HG03342 (cell line): Measurements from ENCODE around the gene GPR39.
"Not testable (repeated sequence)": the region's sequence is repeated elsewhere in the genome, so short reads cannot be mapped to it uniquely, and the experiment has no call there.

Source experiments
- ATAC-seq: cut with Tn5 transposase; IDR thresholded peaks from one replicate; pipeline ENCODE4 v1.9.1; 2021; ENCODE audit warnings: mild to moderate bottlenecking, moderate library complexity; ENCODE audit not compliant: unreplicated experiment

Gene GPR39

DNA sequence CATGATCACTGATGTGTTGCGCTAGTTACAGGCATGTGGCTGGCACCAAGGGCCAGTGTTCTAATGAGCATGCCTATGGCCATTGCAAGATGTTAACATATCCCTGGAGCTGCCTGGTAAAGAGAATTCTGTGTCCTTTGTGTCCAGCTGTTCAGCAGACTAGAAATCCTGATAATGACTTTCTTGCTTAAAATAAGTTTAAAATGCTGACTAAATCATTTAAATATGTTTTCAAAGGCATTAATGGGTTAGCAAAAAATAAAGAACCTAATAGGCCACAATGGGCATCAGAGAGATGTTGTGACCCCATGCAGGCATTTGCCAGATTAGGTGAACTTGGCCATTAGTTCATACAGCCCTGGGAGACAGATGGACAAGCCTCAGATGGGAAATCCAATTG, 67.5 kb downstream of the GPR39 start:
- no peak for ATAC-seq

DNA sequence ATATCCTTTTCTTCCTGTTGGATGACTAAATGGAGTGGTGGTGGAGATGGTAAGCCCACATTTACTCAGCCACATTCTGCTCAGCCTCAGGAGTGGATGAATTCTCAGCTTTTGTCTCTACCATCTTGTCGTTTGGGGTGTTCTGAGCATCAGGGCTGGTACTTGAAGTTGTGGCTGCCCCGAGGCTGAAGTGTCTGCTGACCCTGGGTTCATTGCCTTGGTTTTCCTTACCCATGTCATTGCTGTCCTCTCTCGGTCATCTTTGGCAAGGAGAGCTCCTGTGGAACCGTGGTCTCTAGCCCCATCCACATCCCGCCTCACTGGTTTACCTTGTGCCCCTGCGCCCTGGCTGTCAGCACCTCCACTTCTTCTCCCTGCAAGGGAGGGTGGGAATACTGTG, 71.9 kb downstream of the GPR39 start:
- no peak for ATAC-seq

DNA sequence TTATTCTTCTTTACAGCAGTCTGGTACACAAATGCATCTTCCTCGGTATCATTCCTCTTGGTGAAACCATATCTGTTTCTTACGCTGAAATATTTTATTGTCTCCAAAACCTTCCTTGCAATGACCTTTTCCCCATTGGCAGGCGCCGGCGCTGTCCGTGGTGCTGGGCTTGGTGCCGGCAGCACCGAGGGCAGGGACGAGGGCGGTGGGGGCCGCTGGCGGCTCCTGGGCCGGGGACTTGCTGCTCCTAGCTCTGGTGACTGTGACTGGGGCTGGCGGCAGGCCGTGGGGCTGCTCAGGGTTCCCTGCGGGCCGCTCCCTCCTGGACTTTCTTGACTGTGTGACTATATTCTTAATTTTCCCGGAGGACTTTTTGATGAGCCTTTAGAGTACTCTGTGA, 72.5 kb downstream of the GPR39 start:
- no peak for ATAC-seq

DNA sequence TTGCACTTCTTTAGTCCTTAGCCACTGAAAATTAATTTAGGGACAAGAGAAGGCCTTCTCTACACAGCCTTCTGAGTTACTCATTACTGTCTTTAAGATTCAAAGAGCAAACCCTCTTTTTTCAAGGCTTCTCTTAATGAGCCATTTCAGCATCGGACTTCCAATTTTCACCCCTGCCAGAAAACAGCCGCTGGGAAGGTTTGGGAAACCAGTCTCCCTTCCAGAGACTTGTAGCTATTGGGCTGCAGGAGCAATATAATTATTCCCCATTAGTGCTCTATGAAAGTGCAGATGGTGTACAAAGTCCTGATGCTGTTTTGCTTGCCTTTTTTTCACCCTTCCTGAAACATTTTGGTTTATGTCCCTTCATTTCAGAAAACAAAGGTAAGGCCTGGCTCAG, 79.3 kb downstream of the GPR39 start:
- ATAC-seq: no peak

DNA sequence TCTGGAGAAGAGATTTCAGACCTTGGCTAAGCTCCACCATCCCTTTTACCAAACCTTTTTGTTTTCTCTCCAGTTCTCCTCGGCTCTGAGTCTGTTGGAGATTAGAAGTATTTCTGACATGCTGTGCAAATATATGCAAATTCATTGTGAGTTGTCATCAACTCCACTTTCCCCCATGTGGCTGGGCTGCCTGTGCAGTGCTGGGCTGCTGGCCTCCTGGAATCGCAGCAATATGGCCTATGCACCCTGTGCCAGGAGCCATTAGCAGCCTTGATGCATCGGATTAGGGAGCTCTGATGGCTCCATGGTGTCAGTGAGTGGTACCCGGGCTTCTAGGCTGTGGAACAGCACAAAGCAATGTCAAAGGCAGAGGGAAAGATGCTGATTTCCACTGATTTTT, 80.0 kb downstream of the GPR39 start:
- ATAC-seq: no peak

DNA sequence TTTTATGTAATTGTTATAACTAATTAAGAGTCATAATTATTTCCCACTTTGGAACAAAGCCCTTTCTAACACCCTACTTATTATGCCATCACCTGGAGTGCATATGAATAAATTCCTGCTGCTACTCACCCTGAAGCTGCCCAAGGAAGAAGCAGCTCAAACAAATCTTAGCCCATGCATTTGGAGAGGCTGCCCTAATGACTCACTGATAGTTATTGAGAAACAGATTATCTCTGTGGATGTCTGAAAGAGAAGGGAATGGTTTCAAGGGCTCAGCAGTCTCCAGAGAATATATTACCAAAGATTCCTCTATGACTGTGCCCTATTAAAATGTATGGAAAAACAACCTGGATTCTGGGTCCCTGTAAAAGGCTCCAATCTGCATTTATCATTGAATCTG, 81.0 kb downstream of the GPR39 start:
- no peak for ATAC-seq

DNA sequence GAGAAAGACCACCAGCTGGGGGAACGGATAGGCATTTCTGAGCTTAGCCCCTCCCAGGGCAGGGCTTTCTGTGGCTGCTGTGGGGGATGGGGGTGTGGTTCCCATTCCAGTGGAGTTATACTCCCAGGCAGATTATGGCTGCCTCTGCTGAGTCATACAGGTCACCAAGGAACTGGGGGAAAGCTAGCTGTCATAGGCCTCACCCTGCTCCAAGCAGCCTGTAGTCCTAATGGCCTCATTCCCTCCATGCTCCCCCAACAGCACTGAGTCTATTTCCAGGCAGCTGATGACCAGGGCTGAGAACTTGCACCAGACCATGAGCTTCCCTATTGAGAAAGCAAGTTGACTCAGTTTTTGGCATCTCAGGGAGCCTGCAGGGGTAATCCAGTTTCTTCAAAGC, 87.1 kb downstream of the GPR39 start:
- no peak for ATAC-seq

DNA sequence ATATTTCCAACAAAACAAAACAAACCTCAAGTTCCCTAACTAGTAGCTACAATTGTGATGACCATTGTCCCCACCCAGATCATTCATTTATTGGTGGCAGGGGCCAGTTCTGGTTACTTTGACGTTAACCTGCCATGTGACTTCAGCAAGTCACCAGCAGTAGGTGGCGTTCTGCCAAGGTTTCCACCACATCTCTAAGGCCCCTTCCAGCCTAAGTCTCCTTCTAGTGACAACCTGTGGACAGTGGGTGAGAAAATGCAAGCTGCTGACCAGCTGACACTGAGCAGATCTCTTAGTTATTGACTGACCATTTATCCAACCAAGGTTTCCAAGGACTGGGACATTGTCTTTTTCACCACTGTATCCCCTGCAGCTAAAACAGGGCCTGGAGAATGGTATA, 98.4 kb downstream of the GPR39 start:
- ATAC-seq: no peak

DNA sequence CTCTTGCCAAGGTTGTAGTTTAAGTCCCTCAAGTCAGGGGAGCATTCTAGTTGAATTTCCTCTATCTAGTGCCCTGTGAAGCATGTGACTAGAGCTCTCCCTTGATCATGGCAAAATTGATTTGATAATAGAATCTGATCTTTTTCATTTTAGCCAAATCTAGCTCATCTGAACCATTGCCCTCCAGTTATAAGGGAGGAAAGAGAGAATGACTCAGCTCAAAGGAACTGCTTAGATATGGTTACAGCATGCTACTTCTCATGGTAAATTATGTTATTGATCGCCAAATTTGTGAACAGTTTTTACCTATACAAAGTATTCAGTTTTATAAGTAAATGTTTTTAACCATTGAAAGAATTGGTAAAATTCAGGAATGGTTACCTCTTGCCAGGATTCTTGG, 100.8 kb downstream of the GPR39 start:
- ATAC-seq: no peak

DNA sequence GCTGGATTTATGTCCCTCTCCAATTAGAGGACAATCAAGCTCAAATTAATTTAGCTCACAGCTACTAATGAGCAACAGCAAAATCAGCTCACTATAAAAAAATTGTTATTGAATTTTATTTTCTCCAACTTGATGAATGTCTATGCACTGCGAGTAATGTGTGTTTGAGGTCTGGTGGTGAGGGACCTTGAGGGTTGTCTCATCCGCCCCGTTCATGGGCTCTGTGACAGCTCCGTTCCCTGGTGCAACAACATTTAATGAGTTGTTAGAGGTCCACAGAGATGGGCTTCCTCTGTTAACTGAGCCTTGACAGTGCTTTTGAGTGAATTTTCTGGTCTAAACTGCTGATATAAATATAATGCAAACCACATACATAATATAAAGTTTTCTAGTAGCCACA, 101.7 kb downstream of the GPR39 start:
- no peak for ATAC-seq

DNA sequence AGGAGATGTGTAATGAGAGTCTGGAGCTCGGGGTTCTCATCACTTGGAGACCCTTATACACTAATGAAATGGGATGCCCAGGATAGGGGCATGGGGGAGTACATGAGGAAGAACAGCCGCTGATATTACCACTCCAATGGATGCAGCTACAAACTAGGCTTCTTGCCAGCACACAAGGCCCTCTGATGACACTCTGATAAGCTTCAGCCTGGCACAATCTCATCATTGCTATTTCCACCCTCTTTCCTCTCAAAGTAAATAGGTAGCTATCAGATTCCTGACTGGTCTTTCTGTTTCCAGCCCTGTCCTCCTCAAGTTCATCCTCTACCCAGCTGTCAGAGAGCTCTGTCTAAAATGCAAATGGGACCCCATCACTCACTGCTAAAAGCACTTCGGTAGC, 103.0 kb downstream of the GPR39 start:
- ATAC-seq: no peak

DNA sequence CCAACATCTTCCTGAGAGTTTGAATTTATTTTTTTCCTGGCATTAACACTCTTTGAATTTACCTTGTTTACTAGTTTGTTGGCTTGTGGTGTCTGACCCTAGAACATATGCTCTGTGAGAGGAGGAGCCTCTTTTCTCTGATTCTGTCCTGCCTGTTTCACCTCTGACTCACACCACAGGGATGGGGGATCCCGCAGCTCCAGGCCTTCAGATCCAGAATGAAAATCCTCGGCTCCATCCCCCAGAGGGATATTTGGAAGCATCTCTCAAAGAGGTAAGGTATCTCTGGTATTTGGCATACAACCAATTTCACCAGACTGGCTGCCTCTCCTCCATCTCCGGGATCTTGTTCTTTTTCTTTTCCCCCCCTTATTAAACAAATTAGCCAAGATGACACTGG, 104.7 kb downstream of the GPR39 start:
- no peak for ATAC-seq

DNA sequence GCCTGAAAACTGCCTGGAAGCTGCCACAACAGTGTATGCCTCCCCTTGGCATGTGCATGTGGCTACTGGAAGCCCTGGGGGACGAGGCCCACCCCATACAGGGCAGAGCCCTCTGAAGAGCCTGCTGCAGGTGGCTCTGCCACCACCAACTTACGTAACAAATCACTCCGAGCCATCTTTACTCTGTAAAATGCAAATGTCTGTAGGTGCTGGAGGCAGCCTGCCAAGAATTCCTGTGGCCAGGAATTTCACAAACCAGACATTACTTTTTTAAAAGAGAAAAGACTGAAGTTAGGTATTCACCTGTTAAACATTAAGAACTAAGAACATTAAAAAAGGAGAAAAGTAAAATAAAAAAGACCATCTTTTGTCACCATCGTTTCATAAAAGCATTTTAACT, 106.3 kb downstream of the GPR39 start:
- no peak for ATAC-seq

DNA sequence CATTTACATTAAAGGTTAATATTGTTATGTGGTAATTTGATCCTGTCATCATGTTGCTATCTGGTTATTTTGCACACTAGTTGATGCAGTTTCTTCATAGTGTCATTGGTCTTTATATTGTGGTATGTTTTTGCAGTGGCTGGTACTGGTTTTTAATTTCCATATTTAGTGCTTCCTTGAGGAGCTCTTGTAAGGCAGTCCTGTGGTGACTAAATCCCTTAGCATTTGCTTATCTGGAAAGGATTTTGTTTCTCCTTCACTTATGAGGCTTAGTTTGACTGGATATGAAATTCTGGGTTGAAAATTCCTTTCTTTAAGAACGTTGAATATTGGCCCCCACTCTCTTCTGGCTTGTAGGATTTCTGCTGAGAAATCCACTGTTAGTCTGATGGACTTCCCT, 120.5 kb downstream of the GPR39 start:
- not testable (repeated sequence) for ATAC-seq

DNA sequence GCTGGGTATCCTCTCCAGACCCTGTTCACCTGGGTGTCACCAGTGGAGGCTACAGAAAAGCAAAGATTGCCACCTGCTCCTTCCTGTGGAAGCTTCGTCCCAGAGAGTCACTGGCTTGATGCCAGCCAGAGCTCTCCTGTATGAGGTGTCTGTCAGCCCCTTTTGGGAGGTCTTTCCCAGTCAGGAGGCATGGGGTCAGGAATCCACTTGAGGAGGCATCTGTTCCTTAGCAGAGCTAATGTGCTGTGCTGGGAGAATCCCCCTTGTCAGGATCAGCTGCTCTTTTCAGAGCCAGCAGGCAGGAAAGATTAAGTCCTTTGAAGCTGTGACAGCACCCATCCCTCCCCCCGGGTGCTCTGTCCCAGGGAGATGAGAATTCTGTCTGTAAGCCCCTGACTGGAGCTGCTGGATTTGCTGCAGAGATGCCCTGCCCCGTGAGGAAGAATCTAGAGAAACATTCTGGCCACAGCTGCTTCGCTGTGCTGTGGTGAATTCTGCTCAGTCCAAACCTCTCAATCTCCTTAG, 121.8 kb downstream of the GPR39 start:
- no peak for ATAC-seq

DNA sequence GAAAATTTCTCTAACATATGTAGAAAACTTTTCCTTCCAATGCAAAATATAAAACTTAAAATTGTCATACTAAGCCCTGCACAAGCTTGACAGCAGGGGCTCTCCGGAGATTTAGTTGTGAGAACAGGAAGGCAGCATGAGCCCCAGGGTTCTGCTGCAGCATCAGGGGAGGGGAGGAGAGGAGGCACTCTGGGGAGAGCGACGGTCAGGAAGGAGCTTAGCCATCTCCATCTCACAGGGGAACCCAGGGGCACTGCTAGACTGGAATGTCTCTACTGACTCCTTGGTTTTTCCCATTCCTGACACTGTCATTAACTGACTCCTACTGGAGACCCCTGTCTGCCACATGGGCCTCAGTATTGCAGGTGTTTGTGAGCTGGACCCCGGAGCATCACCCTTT, 123.6 kb downstream of the GPR39 start:
- ATAC-seq: no peak

DNA sequence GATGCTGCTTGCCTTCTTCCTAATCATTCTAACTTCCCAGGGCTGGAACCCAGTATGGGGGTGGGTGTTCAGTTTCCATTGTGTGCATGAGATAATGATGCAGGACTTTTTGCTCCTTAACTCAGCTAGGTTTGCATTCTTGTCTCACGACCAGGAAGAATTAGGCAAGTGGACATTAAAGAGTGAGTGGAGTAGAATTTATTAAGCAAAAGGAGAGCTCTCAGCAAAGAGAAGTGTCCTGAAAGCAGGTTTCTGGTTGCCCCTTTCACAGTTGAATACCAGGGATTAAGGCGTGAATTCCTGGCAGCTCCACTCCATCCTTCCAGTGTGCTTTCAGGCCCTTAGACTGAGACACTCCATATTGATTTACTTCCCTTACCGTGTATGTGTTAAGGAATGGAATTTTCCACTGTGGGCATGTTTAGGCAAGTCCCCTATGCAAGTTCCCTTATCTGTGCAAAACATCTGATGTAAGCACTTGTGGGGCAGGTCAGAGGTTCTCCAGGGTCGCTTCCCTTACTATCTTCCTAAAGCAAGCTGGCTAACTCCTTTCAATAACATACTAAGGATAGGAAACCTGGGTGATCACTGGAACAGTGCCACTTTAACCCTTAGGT, 126.5 kb downstream of the GPR39 start:
- no peak for ATAC-seq

DNA sequence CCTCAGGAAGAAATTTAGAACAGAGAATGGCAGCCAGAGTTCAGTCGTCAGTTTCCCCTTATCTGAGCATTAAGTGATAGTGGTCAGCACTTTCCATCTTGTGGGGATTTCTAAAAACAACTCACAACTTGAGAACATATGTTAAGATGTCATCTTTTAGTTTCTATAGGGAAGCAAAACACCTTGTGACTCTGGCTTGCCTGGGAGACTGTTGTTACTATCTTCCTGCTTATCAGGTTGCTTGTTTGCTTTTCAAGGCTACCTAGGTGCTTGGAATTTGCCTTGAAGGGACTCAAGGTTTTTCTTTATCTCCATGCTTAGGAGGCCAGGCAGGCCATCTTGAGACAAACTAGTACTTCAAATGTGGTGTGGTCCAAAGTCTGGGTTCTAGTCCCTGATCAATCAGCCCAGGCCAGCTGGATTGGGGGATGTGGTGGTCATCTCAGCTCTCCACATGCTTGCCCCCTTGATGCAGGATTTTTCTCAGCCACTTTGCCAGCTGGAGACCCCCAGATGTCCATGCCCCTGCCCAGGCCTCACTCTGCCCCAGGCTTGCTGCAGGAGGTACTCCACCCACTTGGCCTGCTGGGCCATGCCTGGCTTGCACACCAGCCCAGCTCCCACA, 127.5 kb downstream of the GPR39 start:
- ATAC-seq: no peak

DNA sequence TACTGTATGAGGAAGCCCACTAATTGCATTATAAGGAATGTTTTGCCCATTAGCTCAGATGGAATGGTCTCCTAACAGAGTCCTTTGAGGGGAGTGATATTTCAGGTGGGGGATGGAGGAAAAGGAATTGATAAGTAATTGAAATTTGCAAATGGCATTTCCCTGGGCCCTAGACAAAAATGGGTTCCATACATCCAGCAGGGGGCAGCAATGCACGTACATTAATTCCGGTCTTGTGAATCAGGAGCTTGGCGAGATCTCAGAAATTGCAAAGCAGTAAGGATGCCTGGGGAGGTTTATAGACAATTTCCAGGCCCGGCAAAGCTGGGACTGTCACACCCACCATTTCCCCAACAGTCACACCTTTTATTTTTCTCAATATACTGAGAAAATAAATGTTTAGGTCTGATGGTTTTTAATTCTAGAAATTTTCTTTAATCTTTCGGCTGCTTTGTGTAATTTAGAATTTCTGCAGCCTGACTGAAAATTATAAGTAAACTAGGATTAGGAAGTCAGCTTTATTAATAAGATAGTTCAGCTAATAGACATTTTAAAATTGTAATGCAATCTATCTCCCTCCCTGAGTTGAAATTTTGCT, 130.6 kb downstream of the GPR39 start:
- ATAC-seq: no peak

DNA sequence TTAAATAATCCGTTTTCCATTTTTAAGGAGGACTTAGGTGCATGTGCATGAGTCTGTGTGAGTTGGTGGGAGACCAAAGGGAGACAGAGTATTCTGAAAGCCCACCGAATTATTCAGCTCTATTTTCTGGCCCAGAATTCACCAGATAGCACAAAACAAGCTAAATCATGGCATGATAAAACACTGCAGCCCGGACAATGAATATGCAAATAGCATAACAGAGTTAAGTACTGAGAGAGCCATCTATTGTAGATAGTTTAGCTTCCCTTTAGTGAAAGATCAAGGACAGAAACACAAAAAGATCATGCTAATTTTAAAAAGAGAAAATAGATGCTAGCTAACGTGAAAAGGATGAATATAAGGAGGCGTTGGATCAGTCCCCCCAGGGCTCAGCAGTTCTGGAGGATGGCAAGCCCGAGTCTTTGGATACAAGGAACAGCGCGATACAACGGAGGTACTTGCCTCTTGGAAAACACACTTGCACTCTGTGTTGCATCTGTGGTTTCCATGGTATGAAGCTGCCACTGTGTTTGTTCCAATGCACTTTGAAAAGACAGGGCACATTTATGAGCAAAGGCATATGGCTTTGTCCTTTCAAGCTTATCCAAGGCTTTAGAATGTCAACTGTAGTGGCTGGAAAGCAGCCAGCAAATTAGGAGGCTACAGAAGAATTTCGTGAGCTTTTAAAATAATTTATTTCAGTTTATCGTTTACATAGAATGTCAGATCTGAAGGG, 133.5 kb downstream of the GPR39 start:
- no peak for ATAC-seq

DNA sequence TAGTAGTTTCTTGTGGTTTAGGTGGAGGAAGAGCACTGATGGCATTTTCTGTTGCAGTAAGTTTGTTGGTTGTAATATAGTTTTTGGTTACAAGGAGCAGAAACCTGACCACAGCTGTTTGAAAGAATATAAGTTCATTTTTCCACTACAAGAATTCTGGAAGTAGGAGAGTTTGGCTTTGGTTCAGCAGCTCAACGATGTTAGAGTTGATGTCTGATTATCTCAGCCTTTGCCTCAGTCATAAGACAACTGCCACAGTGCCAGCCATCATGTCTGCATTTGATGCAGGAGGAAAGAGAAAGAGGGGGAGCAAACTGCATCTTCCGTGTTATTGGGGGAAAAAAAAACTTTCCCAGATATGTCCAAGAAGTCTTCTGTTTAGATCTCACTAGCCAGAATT, 134.3 kb downstream of the GPR39 start:
- no peak for ATAC-seq

DNA sequence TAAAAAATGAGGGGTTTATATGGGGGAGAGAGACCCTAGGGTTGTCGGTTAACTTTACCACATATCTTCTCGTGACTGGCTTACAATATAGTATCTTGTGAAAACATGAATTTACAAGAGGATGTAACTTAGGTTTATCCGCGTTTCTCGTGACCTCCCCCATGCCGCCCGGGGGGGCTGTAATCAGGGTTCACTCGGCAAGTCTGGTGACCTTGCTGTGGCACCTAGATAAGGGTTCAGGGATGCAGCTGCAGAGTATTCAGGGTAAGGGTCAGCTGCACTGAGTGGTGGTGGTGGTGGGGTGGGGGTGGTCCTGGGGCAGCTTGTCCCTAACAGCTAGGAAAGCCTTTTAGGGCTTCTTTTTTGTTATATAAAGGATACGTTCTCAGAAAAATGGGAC, 141.1 kb downstream of the GPR39 start:
- ATAC-seq: no peak
